Stimulated activated CD8-positive, alpha-beta memory T cell treated with anti-CD3 and anti-CD28 coated beads, Interleukin-15, amount 100 ng/mL, for 24 hours (primary cell): Measurements from ENCODE around the gene TBC1D8.
A peak's percentile ranks its signal among the peaks of the same experiment; 100 is the strongest.

Experiments used
- DNase-seq: peaks from one replicate; pipeline ENCODE4 v3.0.0-alpha.2; 2020; ENCODE audit warnings: low read depth

The TBC1D8 gene

DNA sequence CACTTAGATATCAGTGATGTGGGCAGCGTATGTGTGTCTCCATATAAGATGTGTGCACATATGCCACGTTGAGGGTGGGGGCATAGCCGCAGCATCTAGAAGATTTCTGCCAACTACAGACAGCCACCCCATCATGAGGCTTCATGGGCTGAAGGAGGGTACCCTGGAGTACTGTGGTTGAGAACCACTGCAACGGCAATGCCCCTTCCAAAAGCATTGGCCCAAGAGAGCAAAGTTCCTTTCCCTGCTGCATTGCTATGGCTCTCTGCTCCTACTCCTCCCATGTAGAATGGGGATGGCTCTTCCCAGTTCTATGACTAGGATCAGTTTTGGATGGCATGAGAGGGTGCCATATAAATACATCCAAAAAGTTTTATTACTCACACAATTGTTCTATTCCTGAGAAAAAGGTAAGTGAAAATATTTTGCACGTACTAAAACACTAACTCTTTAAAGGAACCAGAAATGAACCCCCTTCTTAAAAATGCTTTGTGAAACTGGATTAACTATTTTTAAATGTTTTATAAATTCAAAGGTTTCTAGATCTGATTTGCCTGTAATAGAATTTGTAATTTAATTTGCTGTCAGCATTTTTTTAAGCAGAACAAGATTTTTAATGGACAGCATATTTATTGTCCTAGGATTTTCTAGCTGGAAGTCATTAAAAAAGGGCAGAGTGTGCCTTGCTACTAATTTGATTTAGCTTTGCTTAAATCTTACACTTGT, 153.5 kb downstream of the TBC1D8 start:
- no peak for DNase-seq

- no peak for DNase-seq
These were observed 155.7 kb downstream of the TBC1D8 start for GRCh38 chr2:100995309-100996075.

- no peak for DNase-seq
These were observed 157.9 kb downstream of the TBC1D8 start for GRCh38 chr2:100993294-100993693.

DNA sequence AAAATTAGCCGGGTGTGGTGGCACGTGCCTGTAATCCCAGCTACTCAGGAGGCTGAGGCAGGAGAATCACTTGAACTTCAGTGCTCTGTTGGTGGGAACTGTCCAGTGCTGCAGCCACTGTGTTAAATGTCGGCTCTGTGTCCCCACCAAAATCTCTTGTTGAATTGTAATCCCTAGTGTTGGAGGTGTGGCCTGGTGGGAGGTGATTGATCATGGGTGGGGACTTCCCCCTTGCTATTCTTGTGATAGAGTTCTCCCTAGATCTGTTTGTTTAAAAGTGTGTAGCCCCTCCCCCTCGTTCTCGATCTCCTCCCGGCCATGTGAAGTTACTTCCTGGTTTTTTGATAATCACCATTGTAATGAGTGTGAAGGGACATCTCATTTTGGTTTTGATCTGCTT, 158.9 kb downstream of the TBC1D8 start:
- no peak for DNase-seq

GRCh38 chr2:100991404-100991773, 159.8 kb downstream of the TBC1D8 start:
- no peak for DNase-seq

DNA sequence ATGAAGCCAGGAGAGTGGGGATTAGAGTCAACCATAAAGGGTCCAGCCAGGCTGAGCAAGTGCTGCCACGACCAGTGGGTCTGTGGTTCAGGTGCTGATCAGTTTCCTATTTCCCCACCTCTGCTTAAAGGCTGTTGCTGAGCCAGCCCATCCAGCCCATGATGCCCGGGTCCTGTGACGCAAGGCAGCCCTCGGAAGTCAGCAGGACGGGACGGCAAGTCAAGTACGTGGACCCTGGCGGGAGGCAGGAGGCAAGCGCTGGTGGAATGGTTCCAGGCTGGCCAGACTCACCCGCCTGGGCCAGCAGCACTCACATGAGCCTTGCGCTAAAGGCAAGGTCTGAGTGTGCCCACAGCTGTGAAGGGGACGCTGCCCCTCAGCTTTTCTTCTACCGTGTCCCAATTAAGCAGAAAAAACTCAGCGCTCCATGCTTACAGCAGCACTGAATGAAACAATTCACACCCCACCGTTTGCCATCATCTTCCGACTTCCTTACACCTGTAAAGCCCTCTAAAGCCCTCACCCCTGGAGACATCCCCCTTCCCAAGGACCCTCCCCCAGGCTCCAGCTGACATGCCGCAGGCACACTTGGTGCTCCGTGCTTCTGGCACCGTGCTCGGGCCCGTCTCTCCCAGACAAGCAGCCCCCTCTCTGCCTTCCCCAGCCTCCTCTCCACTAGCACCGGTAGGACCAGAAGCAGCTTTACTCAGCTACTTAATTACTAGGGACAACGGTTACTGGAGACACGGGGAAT, 160.4 kb downstream of the TBC1D8 start:
- no peak for DNase-seq

- no peak for DNase-seq
These were observed 161.0 kb downstream of the TBC1D8 start for GRCh38 chr2:100990166-100990565.

GRCh38 chr2:100989666-100990065, 161.5 kb downstream of the TBC1D8 start:
- DNase-seq = no peak

- DNase-seq = no peak
These were observed 162.4 kb downstream of the TBC1D8 start for GRCh38 chr2:100988630-100989417.

GRCh38 chr2:100987974-100988373, 163.2 kb downstream of the TBC1D8 start:
- DNase-seq = no peak

DNA sequence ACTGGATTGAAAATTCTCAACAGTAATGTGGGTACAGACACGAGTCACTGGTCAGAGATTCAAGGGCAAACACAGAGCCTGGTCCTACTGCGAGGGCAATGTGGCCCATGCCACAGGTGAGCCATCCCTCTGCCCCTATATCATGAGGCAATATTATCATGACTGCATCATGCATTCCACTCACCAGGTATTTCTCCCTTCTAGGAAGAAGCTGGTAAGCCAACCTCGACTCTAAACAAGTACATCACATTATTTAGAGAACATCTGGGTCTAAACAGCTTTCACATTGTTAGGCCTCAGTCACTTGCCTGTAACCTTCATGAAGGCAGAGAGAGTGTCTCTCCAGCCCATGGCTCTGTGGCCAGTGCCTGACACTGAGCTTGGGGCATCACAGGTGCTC, 163.6 kb downstream of the TBC1D8 start:
- no peak for DNase-seq

DNA sequence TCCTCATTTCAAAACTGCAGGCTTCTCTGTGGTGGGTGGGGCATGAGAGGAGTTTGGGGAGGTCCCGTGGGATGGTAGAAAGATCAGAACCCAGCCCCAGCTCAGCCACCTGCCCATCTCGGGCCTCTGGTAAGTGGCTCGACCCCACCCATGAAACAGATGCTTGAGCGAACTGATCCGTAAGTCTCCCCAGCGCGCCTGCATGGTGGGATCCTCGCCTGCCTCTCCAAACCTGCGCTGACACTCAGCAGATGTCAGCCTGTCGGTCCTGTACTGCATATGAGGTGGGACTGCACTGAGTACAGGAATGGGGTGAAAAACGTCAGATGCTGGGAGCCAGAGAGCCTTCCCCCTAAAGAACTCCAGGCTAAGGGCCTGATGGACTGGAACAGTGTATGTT, 165.0 kb downstream of the TBC1D8 start:
- DNase-seq = no peak

- peak; percentile 42 for DNase-seq
These were observed 166.3 kb downstream of the TBC1D8 start for GRCh38 chr2:100984892-100985307.

- no peak for DNase-seq
These were observed 167.4 kb downstream of the TBC1D8 start for GRCh38 chr2:100983684-100984310.

GRCh38 chr2:100983201-100983600, 168.0 kb downstream of the TBC1D8 start:
- DNase-seq = no peak

- DNase-seq = no peak
These were observed 168.7 kb downstream of the TBC1D8 start for GRCh38 chr2:100982431-100982861.

- no peak for DNase-seq
These were observed 170.2 kb downstream of the TBC1D8 start for GRCh38 chr2:100981011-100981410.

DNA sequence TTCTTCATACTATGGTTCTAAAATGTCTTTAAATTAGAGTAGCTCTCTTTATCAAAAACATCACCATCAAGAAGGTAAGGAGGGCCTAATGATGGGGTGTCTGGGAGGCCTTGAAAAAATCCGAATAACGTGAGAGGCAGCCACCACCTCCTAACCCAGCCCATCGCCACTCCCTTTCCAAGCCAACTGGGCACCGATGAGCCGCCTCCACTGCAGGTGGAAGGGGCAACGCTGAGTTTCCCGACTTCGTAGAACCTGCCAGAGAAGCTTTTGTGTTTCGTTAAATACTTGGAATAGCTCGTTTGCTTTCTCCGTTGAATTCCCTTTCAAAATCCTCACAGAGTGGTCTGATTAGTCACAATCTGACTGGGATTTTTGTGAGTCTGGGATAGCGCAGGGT, 171.1 kb downstream of the TBC1D8 start:
- DNase-seq = no peak

DNA sequence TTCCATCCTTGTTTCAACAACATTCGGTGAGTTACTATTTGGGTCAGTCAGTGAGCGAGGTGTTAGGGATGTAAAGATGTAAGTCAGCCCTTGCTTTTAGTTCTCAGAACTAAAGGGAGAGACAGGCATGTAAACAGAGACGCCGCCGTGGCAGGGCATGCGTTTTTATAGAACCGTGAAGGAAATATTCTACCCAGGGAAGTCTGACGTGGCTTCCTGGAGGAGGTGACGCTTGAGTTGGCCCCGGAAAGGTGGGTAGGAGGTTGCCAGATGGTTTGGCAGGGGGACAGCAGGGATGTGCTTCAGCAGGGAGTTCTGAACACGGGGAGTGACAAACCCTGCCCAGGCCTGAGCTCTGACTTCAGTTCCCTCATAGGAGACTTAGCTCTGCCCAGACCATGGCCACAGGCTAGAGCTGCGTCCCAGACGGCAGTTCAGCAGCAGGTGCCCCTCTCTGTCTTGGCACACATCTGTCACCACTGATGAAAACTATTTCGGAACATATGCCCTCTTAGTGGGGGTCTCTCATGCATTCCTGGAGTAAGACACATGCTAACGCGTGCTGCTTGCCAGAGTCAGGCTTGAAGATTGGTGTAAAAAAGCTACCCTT, 172.5 kb downstream of the TBC1D8 start:
- no peak for DNase-seq

- DNase-seq = no peak
These were observed 173.7 kb downstream of the TBC1D8 start for GRCh38 chr2:100977511-100977910.
